WERI-Rb-1 (cell line): Measurements from ENCODE around the gene SRGAP3.

Experiments
- DNase-seq: peaks from one replicate; pipeline ENCODE4 v3.0.0-alpha.2; 2020
- H3K27ac ChIP-seq: fragments of 250-450 bp; sonication (Bioruptor Pico); 2 replicates; pipeline ENCODE4 v1.5.1; 2020; ENCODE audit warnings: mild to moderate bottlenecking, moderate library complexity
- H3K27me3 ChIP-seq: fragments of 250-450 bp; sonication (Bioruptor Pico); 2 replicates; pipeline ENCODE4 v1.5.1; 2021; ENCODE audit warnings: mild to moderate bottlenecking, low read depth, moderate library complexity; ENCODE audit not compliant: insufficient read depth, severe bottlenecking
- H3K36me3 ChIP-seq: fragments of 250-450 bp; sonication (Bioruptor Pico); 2 replicates; pipeline ENCODE4 v1.5.1; 2020; ENCODE audit warnings: mild to moderate bottlenecking, moderate library complexity
- H3K4me3 ChIP-seq: 2 replicates; pipeline ENCODE4 v1.5.1; 2011; ENCODE audit warnings: low read depth, mild to moderate bottlenecking, control low read depth, low read length
- H3K9me3 ChIP-seq: fragments of 250-450 bp; sonication (Bioruptor Pico); 2 replicates; pipeline ENCODE4 v1.5.1; 2021; ENCODE audit warnings: mild to moderate bottlenecking, moderate library complexity; ENCODE audit not compliant: severe bottlenecking
- CTCF ChIP-seq: IDR thresholded peaks from 2 replicates; pipeline ENCODE4 v1.5.1; 2011; ENCODE audit warnings: low read depth, mild to moderate bottlenecking, control low read depth, inconsistent platforms, low read length

The SRGAP3 gene

DNA sequence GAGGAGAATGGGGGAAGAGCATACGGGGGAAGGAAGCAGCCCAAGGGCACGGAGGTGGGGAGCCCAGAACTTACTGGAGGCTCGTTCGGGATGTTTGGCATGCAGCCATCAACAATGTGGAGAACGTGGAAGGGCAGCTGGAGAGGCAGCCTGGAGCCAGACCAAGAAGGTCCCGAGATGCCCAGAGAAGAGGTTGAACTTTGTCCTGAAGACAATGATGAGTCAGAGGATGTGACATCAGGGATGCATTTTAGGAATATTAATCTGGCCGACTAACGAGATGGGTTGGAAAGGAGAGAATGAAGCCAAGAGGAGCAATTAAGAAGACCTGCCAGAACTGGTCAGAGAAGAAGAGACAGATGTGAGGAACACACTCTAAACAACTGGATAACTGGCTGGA, 98.2 kb downstream of the SRGAP3 start:
- DNase-seq, result no peak
- TF ChIP-seq CTCF, result no peak
- H3K36me3 ChIP-seq, result no peaks in the 10 kb centered on the region
- no peaks in the 10 kb centered on the region for H3K27me3 ChIP-seq
- no peak overlapping the region for H3K27ac ChIP-seq
- peaks cover 5% of the 10 kb centered on the region for H3K9me3 ChIP-seq
- H3K4me3 ChIP-seq, result no peak overlapping the region

DNA sequence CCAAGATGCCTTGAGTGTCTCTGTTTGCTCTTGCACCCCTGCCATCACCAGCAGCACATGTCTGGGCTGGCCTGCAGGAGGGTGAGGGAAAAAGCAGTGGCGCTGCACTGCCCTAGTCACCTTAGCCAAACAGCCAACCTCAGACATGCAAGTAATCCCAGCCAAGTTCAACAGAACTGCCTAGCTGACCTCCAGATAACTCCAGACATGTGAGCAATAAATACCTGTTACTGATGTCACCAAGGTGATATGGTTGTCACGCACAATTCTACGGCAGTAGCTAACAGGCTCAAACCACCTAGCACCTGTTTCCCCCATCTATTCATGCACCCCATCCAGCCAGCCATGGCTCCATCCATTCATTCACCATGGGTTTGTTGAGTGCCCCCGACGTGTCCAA, 99.9 kb downstream of the SRGAP3 start:
- Histone ChIP-seq H3K4me3 (no peak overlapping the region), H3K27ac (no peak overlapping the region), H3K36me3 (no peaks in the 10 kb centered on the region; the same call in 1 of the 2 replicates), H3K27me3 (no peaks in the 10 kb centered on the region), H3K9me3 (peaks cover 5% of the 10 kb centered on the region)
- DNase-seq, result no peak
- TF ChIP-seq CTCF, result no peak

DNA sequence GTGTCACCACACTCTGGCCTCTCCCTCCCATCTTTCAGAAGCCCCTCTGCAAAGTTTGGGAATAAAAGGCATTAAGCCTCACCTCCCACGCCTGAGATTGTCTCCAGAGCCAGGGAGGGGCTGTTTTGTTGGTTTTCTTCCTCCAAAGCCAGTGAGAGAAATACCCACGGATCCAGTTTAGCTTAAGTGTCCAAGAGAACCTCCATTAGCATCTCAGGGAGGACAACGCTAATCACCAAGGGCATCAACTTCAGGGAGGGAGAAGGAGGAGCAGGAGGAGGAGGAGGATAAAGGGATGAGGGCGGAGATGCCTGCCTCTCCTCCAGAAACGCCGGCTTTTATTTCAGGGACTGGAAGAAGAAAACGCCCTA, 101.6 kb downstream of the SRGAP3 start:
- no peak for TF ChIP-seq CTCF
- Histone ChIP-seq H3K9me3 (peaks cover 5% of the 10 kb centered on the region), H3K4me3 (no peak overlapping the region), H3K36me3 (no peaks in the 10 kb centered on the region; the same call in 1 of the 2 replicates), H3K27ac (no peak overlapping the region), H3K27me3 (no peaks in the 10 kb centered on the region)
- no peak for DNase-seq

GRCh38 chr3:9147215-9147895, 102.1 kb downstream of the SRGAP3 start:
- Histone ChIP-seq H3K36me3 (no peaks in the 10 kb centered on the region; the same call in 1 of the 2 replicates), H3K27ac (no peak overlapping the region), H3K9me3 (peaks cover 5% of the 10 kb centered on the region), H3K27me3 (no peaks in the 10 kb centered on the region), H3K4me3 (no peak overlapping the region)
- DNase-seq, result no peak
- TF ChIP-seq CTCF, result no peak

- no peaks in the 10 kb centered on the region for H3K27me3 ChIP-seq
These were observed 102.9 kb downstream of the SRGAP3 start for GRCh38 chr3:9146367-9147071.

More at GRCh38 chr3:9146367-9147071, 102.9 kb downstream of the SRGAP3 start:
- Histone ChIP-seq H3K36me3 (no peaks in the 10 kb centered on the region; the same call in 1 of the 2 replicates), H3K27ac (no peak overlapping the region), H3K9me3 (peaks cover 5% of the 10 kb centered on the region), H3K4me3 (no peak overlapping the region)
- DNase-seq, result no peak
- no peak for TF ChIP-seq CTCF
